ENCODE measurements around the gene TRNT1. TPM values are rescaled to one million over a fixed set of nuclear protein-coding genes. Genes with fewer than 3 reads are reported as not detected.

Gene TRNT1
- total RNA-seq, 4 donors from 2014 or later, result 19.2 to 41.5 (median 28.2) TPM

DNA sequence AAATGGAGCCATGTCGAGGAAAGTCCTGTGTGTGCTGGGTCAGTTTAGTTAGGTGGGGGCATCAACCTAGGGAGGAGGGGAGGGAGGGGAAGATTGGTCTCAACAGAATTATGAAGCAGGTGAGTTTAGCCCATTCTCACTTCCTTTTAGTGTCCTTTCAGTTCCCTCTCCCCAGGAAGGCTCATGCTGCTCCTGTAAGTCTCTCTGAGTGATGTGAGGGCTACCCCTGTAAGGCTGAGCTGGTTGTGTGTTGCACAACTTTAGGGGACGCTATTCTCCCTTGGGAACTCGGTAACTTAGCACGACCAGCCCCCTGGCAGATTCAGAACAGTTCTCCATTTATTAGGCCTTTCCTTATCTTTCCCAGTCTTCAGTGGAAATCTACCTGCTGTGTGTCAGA, 37.7 kb upstream of the TRNT1 start:
- Histone ChIP-seq H3K9me3 (no peaks in the 10 kb centered on the region), H3K36me3 (no peaks in the 10 kb centered on the region), H3K4me1 (peaks cover 0 to 8% of the 10 kb centered on the region in 2 donors), H3K4me3 (replicated peaks in 1 of 3) (no peak overlapping the region), H3K27me3 (no peaks in the 10 kb centered on the region), H3K27ac (no peak overlapping the region)
- no peak for TF ChIP-seq POLR2A (IDR thresholded peaks at IDR 0.05)
- WGBS, 2 donors, result 78 to 89% methylated on average over 4 of the region's 4 CpGs
- no peak for DNase-seq
- intact Hi-C loops (cut with DNase I), result no loop called here

DNA sequence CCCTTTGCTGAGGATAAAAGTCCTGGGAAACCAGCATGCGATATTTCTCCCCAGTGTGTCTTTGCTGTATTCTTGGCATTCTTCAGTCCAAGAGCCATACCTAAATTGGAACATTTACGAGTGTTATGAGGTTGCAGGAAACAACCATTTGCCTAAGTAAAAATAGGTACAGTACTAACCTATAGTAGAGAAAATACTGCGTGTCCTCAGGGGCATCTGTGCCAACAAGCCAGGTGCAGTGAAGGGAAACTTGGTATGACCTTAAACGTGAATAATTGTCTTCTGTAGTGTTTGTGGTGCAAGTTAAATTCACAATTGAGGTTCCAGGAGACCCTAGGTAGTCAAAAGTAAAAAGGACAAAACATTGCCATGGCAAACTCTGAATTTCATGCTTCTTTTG, 28.8 kb upstream of the TRNT1 start:
- Histone ChIP-seq H3K36me3 (no peaks in the 10 kb centered on the region), H3K4me1 (peaks cover 6 to 9% of the 10 kb centered on the region in 2 donors), H3K4me3 (replicated peaks in 1 of 3) (no peak overlapping the region), H3K27ac (no peak overlapping the region), H3K9me3 (no peaks in the 10 kb centered on the region), H3K27me3 (no peaks in the 10 kb centered on the region)
- no peak for DNase-seq
- WGBS, 2 donors, result 64 to 72% methylated on average over 4 of the region's 4 CpGs
- intact Hi-C loops (cut with DNase I), result no loop called here
- TF ChIP-seq POLR2A (IDR thresholded peaks at IDR 0.05), result no peak

DNA sequence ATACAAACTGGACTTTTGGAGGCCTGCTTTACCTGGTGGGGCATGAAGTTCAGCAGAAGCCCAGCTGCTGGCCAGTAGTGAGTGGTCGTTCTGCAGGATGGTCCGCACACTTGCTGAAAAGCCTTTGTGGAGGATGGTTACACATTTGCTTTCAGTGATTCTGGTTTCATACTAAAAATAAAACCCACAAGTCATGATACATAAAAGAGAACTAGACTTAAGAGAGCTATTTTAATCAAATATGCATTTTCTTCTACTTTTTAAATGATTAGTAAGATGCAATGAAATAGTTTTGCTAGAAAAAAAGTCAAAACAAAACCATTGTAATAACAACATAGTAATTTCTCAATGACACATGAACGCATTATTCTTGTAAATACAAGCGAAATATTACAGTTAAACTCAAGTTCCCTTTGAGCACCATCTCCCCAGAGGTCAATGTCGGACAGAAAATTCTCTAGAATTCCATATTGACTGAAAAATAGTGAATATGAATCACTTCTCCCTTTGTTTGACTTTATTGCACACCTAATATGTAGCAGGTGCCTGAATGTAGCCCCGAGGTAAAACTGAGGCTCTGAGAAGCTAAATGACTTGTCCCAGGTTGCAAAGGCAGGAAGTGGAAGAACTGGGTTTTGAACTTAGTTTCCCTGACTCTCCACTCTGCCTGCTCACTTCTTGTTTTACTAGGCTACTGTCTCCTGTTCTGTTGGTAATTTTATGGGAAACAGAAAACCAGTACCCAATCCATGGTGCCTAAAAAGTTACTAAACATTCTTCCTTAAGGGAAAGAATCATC, 24.9 kb upstream of the TRNT1 start:
- Histone ChIP-seq H3K9me3 (no peaks in the 10 kb centered on the region), H3K27ac (no peak overlapping the region), H3K4me1 (peaks cover 6 to 7% of the 10 kb centered on the region in 2 donors), H3K36me3 (no peaks in the 10 kb centered on the region), H3K4me3 (replicated peaks in 1 of 3) (no peak overlapping the region), H3K27me3 (no peaks in the 10 kb centered on the region)
- WGBS, 2 donors, result 76 to 87% methylated on average over 6 of the region's 6 CpGs
- TF ChIP-seq, protein P1, sequence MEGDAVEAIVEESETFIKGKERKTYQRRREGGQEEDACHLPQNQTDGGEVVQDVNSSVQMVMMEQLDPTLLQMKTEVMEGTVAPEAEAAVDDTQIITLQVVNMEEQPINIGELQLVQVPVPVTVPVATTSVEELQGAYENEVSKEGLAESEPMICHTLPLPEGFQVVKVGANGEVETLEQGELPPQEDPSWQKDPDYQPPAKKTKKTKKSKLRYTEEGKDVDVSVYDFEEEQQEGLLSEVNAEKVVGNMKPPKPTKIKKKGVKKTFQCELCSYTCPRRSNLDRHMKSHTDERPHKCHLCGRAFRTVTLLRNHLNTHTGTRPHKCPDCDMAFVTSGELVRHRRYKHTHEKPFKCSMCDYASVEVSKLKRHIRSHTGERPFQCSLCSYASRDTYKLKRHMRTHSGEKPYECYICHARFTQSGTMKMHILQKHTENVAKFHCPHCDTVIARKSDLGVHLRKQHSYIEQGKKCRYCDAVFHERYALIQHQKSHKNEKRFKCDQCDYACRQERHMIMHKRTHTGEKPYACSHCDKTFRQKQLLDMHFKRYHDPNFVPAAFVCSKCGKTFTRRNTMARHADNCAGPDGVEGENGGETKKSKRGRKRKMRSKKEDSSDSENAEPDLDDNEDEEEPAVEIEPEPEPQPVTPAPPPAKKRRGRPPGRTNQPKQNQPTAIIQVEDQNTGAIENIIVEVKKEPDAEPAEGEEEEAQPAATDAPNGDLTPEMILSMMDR (IDR thresholded peaks at IDR 0.05), result no peak
- TF ChIP-seq POLR2A (IDR thresholded peaks at IDR 0.05), result no peak
- DNase-seq, result no peak
- intact Hi-C loops (cut with DNase I), result no loop called here

DNA sequence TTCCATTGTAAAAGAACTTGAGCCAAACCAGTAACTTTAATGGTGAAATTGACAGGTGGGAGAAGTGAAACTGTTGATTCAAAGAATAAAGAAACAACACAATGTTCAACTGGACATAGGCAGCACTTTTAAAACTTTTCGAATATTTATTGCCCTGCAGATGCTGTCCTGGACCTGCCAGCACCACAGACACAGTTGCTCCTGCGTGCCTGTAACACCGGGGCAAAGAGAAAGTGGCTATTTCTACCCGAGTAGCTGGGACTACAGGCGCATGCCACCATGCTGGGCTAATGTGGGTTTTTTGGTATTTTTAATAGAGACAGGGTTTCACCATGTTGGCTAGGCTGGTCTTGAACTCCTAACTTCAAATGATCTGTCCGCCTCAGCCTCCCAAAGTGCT, 24.0 kb upstream of the TRNT1 start:
- Histone ChIP-seq H3K27ac (no peak overlapping the region), H3K27me3 (no peaks in the 10 kb centered on the region), H3K9me3 (no peaks in the 10 kb centered on the region), H3K4me3 (replicated peaks in 1 of 3) (no peak overlapping the region), H3K4me1 (peaks cover 6 to 7% of the 10 kb centered on the region in 2 donors), H3K36me3 (no peaks in the 10 kb centered on the region)
- intact Hi-C loops (cut with DNase I), result no loop called here
- no peak for DNase-seq
- no peak for TF ChIP-seq POLR2A (IDR thresholded peaks at IDR 0.05)
- TF ChIP-seq, protein P1 (IDR thresholded peaks at IDR 0.05), result no peak
- 93 to 95% methylated on average over 6 of the region's 6 CpGs for WGBS, 2 donors

DNA sequence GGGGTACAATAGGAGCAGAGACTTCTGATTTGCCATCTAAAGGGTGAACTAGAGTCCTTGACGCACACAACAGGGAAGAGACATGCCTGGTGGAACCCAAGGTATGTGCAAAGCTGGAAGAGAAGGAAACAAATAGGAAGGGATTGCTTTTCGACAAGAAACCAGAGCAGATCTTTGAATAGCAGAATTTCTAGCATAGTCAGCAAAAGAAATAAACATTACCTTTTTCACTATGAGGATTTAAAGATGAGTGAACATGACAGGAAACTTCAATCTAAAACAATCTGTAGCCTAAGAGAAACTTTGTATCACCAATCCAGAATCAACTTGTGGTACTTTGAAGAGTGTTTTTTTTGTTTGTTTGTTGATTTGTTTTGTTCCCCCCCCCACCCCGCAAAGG, 21.5 kb upstream of the TRNT1 start:
- TF ChIP-seq POLR2A (IDR thresholded peaks at IDR 0.05), result no peak
- TF ChIP-seq, protein P1 (IDR thresholded peaks at IDR 0.05), result no peak
- H3K27ac ChIP-seq, result no peak overlapping the region
- H3K4me1 ChIP-seq, result peaks cover 6 to 7% of the 10 kb centered on the region in 2 donors
- H3K36me3 ChIP-seq, result no peaks in the 10 kb centered on the region
- 47 to 53% methylated on average over 3 of the region's 3 CpGs for WGBS, 2 donors
- no peaks in the 10 kb centered on the region for H3K27me3 ChIP-seq
- H3K4me3 ChIP-seq (replicated peaks in 1 of 3), result no peak overlapping the region
- intact Hi-C loops (cut with DNase I), result no loop called here
- peak in 1 of 2 donors; percentile 9 for DNase-seq
- H3K9me3 ChIP-seq, result no peaks in the 10 kb centered on the region

DNA sequence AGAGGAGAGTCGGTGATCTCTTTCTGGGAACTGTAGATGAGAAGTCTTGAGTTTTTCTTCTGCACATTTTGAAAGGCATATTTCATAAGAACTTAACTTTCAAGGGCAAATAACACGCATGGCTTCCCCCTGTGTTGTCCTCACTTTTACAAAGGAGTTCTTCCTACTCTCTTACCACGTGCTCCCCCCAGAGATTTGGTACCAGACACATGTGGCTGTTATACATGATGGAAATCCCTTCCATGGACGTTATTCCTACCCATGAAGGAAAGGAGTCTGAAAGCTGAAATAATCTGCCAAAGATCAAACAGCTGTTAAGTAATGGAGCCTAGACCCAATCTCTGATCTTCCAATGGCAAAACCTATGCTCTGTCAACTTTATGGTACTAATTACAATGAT, 20.9 kb upstream of the TRNT1 start:
- no peak for DNase-seq
- H3K4me3 ChIP-seq (replicated peaks in 1 of 3), result no peak overlapping the region
- no peaks in the 10 kb centered on the region for H3K9me3 ChIP-seq
- no peaks in the 10 kb centered on the region for H3K36me3 ChIP-seq
- no peak for TF ChIP-seq POLR2A (IDR thresholded peaks at IDR 0.05)
- intact Hi-C loops (cut with DNase I), result no loop called here
- WGBS, 2 donors, result 64 to 76% methylated on average over 4 of the region's 4 CpGs
- H3K27ac ChIP-seq, result no peak overlapping the region
- H3K27me3 ChIP-seq, result no peaks in the 10 kb centered on the region
- H3K4me1 ChIP-seq, result peaks cover 6 to 7% of the 10 kb centered on the region in 2 donors
